ENCODE data around the gene RNF138. TPM values are rescaled to one million over a fixed set of nuclear protein-coding genes. Genes with fewer than 3 reads are reported as not detected.

The RNF138 gene
- total and polyA plus RNA-seq, 2 of the 13 experiments (the other 11 are each of a cell fraction or from before 2014, with no cell fraction given): 14.6 to 33.6 TPM

DNA sequence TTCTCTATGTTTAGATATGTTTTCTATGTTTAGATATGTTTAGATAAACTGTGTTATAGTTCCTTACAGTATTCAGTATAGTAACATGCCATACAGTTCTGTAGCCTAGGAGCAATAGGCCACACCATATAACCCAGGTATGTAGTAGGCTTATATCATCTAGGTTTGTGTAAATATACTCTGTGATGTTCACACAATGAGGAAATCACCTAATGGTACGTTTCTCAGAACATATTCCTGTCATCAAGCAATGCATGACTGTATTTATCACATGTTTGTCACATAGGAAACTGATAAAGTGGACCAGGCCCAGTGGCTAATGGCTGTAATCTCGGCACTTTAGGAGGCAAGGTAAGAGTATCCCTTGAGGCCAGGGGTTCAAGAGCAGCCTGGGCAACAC is 44.0 kb downstream of the RNF138 start:
- intact Hi-C loops (cut with micrococcal nuclease; ENCODE audit: unreplicated experiment) (no loop called here), in situ Hi-C loops (cut with HindIII; ENCODE audit: extremely low pct_ligation_motif_present, low pct_unique_long_range_greater_than_20kb) (no loop called here)
- no peak overlapping the region for H3K9ac ChIP-seq (ENCODE audit: insufficient read depth, low read depth, low read length)
- ChIA-PET POLR2A (no interaction called here), CTCF (ENCODE audit: low intra/inter-chr PET ratio, low total read pairs) (no interaction called here)
- no peak overlapping the region for H3K4me3 ChIP-seq (replicated peaks in 1 of 3; ENCODE audit: insufficient read depth in 1 of 3, low read depth in 2 of 3, low read length in 3 of 3)
- no peak overlapping the region for H3K4me2 ChIP-seq (ENCODE audit: low read depth, low read length)
- no peaks in the 10 kb centered on the region for H3K27me3 ChIP-seq (ENCODE audit: control insufficient read depth in 1 of 2, insufficient read depth in 2 of 2, low read length in 2 of 2)
- 0 out of 5 replicates have a peak, but pooled peaks cover 0 to under 1% of the 10 kb centered on the region in 2 experiments for H3K36me3 ChIP-seq (replicated peaks in 1 of 2; ENCODE audit: control insufficient read depth in 1 of 2, insufficient read depth in 2 of 2, low read length in 2 of 2)
- no peaks in the 10 kb centered on the region for H3K4me1 ChIP-seq (ENCODE audit: insufficient read depth, low read length)
- DNase-seq (ENCODE audit: low spot score): no peak
- H3K9me3 ChIP-seq (ENCODE audit: low read length): no peaks in the 10 kb centered on the region
- no peak overlapping the region for H3K27ac ChIP-seq (ENCODE audit: extremely low read length, insufficient read depth, low read length)
- no peaks in the 10 kb centered on the region for H3K79me2 ChIP-seq (ENCODE audit: insufficient read depth, low read length)
- no peak for TF ChIP-seq POLR2AphosphoS2 (IDR thresholded peaks at IDR 0.05; ENCODE audit: low read depth, low read length)
- TF ChIP-seq PRMT3 (CRISPR knock-in tag; IDR thresholded peaks at IDR 0.05; ENCODE audit: borderline replicate concordance, low read depth): no peak
- TF ChIP-seq, protein P1, sequence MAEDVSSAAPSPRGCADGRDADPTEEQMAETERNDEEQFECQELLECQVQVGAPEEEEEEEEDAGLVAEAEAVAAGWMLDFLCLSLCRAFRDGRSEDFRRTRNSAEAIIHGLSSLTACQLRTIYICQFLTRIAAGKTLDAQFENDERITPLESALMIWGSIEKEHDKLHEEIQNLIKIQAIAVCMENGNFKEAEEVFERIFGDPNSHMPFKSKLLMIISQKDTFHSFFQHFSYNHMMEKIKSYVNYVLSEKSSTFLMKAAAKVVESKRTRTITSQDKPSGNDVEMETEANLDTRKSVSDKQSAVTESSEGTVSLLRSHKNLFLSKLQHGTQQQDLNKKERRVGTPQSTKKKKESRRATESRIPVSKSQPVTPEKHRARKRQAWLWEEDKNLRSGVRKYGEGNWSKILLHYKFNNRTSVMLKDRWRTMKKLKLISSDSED (CRISPR knock-in tag; IDR thresholded peaks at IDR 0.05): no peak
- TF ChIP-seq, protein P2, sequence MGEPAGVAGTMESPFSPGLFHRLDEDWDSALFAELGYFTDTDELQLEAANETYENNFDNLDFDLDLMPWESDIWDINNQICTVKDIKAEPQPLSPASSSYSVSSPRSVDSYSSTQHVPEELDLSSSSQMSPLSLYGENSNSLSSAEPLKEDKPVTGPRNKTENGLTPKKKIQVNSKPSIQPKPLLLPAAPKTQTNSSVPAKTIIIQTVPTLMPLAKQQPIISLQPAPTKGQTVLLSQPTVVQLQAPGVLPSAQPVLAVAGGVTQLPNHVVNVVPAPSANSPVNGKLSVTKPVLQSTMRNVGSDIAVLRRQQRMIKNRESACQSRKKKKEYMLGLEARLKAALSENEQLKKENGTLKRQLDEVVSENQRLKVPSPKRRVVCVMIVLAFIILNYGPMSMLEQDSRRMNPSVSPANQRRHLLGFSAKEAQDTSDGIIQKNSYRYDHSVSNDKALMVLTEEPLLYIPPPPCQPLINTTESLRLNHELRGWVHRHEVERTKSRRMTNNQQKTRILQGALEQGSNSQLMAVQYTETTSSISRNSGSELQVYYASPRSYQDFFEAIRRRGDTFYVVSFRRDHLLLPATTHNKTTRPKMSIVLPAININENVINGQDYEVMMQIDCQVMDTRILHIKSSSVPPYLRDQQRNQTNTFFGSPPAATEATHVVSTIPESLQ (CRISPR knock-in tag; conservative IDR thresholded peaks at IDR 0.05): no peak
- TF ChIP-seq, protein P3, sequence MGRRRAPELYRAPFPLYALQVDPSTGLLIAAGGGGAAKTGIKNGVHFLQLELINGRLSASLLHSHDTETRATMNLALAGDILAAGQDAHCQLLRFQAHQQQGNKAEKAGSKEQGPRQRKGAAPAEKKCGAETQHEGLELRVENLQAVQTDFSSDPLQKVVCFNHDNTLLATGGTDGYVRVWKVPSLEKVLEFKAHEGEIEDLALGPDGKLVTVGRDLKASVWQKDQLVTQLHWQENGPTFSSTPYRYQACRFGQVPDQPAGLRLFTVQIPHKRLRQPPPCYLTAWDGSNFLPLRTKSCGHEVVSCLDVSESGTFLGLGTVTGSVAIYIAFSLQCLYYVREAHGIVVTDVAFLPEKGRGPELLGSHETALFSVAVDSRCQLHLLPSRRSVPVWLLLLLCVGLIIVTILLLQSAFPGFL (CRISPR knock-in tag; IDR thresholded peaks at IDR 0.05): no peak
- no peak for TF ChIP-seq ZNF367 (CRISPR knock-in tag; IDR thresholded peaks at IDR 0.05; ENCODE audit: borderline replicate concordance)
- TF ChIP-seq GATAD2A (CRISPR knock-in tag; IDR thresholded peaks at IDR 0.05): no peak
- ATAC-seq: no peak
- FAIRE-seq: no peak
- no TSS peak for BruUV-seq (replicated peaks)
- H2AFZ ChIP-seq (ENCODE audit: low read length): no peak overlapping the region
- no peaks in the 10 kb centered on the region for H4K20me1 ChIP-seq (ENCODE audit: insufficient read depth, low read length)
- WGBS (ENCODE audit: low lambda C conversion rate): 85% methylated on average over 2 of the region's 2 CpGs
